GM23338 (cell line): ENCODE results near the gene CYP26B1. TPM values are rescaled to one million over a fixed set of nuclear protein-coding genes. Genes with fewer than 3 reads are reported as not detected.

ENCODE experiments used
- ATAC-seq: fragments of 200-7000 bp; cut with Tn5 transposase; 3 replicates; pipeline ENCODE4 v1.9.1; 2020
- DNase-seq: peaks from one replicate; pipeline ENCODE4 v3.0.0-alpha.2; 2015; ENCODE audit warnings: low spot score
- H2AFZ ChIP-seq: fragments of 200-600 bp; sonication (generic); 2 replicates; pipeline ENCODE4 v1.8.0; 2016; ENCODE audit warnings: antibody characterized with exemption, mild to moderate bottlenecking, moderate library complexity
- H3F3A ChIP-seq: fragments of 200-600 bp; sonication (generic); replicated peaks from 2 replicates; pipeline ENCODE4 v1.8.0; 2017; ENCODE audit warnings: antibody characterized with exemption, mixed run types, low read depth
- H3K27ac ChIP-seq: fragments of 200-600 bp; sonication (generic); 2 replicates; pipeline ENCODE4 v1.6.1; 2016; ENCODE audit warnings: low read depth
- H3K27me3 ChIP-seq: fragments of 200-600 bp; sonication (generic); 2 replicates; pipeline ENCODE4 v1.8.0; 2016; ENCODE audit warnings: mild to moderate bottlenecking, mixed run types, moderate library complexity; ENCODE audit not compliant: insufficient read depth
- H3K36me3 ChIP-seq: fragments of 200-600 bp; sonication (generic); 2 replicates; pipeline ENCODE4 v1.8.0; 2016; ENCODE audit warnings: mild to moderate bottlenecking; ENCODE audit not compliant: insufficient read depth
- H3K4me1 ChIP-seq: fragments of 200-600 bp; sonication (generic); 2 replicates; pipeline ENCODE4 v1.8.0; 2016; ENCODE audit warnings: mild to moderate bottlenecking, moderate library complexity; ENCODE audit not compliant: insufficient read depth
- H3K4me2 ChIP-seq: fragments of 200-600 bp; sonication (generic); 2 replicates; pipeline ENCODE4 v1.7.1; 2017; ENCODE audit warnings: mixed run types
- H3K4me3 ChIP-seq: fragments of 200-600 bp; sonication (generic); 2 replicates; pipeline ENCODE4 v1.6.1; 2016; ENCODE audit warnings: mixed run types
- H3K79me2 ChIP-seq: fragments of 200-600 bp; sonication (generic); replicated peaks from 2 replicates; pipeline ENCODE4 v1.8.0; 2017; ENCODE audit warnings: mild to moderate bottlenecking; ENCODE audit not compliant: insufficient read depth
- H3K9me2 ChIP-seq: fragments of 200-600 bp; sonication (generic); 2 replicates; pipeline ENCODE4 v1.8.0; 2017; ENCODE audit not compliant: insufficient read depth
- H4K20me1 ChIP-seq: fragments of 200-600 bp; sonication (generic); replicated peaks from 2 replicates; pipeline ENCODE4 v1.8.0; 2017; ENCODE audit warnings: mild to moderate bottlenecking; ENCODE audit not compliant: insufficient read depth
- H3K27ac Mint-ChIP-seq: 2 replicates; pipeline ENCODE4 v1.8.0; 2020; ENCODE audit warnings: inconsistent platforms, mild to moderate bottlenecking, moderate library complexity, mixed read lengths
- H3K27me3 Mint-ChIP-seq: 3 replicates; pipeline ENCODE4 v1.8.0; 2022; ENCODE audit warnings: low read depth, mild to moderate bottlenecking, moderate library complexity, mixed read lengths, inconsistent platforms; ENCODE audit not compliant: insufficient read depth, poor library complexity
- H3K36me3 Mint-ChIP-seq: 3 replicates; pipeline ENCODE4 v1.8.0; 2021; ENCODE audit warnings: low read depth, mild to moderate bottlenecking, inconsistent platforms, moderate library complexity, mixed read lengths
- H3K4me1 Mint-ChIP-seq: 3 replicates; pipeline ENCODE4 v1.8.0; 2020; ENCODE audit warnings: mild to moderate bottlenecking, inconsistent platforms, mixed read lengths
- H3K4me3 Mint-ChIP-seq: 3 replicates; pipeline ENCODE4 v1.8.0; 2021; ENCODE audit warnings: moderate library complexity, mild to moderate bottlenecking, inconsistent platforms, mixed read lengths
- H3K9me3 Mint-ChIP-seq: 3 replicates; pipeline ENCODE4 v1.8.0; 2020; ENCODE audit warnings: moderate library complexity, mild to moderate bottlenecking, inconsistent platforms, mixed read lengths
- CREB1 ChIP-seq: fragments of 250-450 bp; sonication (Bioruptor Pico); IDR thresholded peaks from 2 replicates; pipeline ENCODE4 v1.5.0; 2020; ENCODE audit warnings: low read depth, mild to moderate bottlenecking, moderate library complexity
- ETS1 ChIP-seq: IDR thresholded peaks from 2 replicates; pipeline ENCODE4 v1.6.1; 2016; ENCODE audit warnings: antibody characterized with exemption
- EZH2 ChIP-seq: fragments of 200-600 bp; sonication (generic); IDR thresholded peaks from one replicate; pipeline ENCODE4 v1.8.0; 2017; ENCODE audit warnings: antibody characterized with exemption, mild to moderate bottlenecking, low read depth; ENCODE audit not compliant: unreplicated experiment
- EZH2phosphoT487 ChIP-seq: fragments of 200-600 bp; sonication (generic); IDR thresholded peaks from one replicate; pipeline ENCODE4 v1.8.1; 2018; ENCODE audit warnings: antibody characterized with exemption; ENCODE audit not compliant: unreplicated experiment
- JUNB ChIP-seq: IDR thresholded peaks from one replicate; pipeline ENCODE4 v1.6.1; 2016; ENCODE audit warnings: antibody characterized with exemption; ENCODE audit not compliant: unreplicated experiment
- NANOG ChIP-seq: IDR thresholded peaks from 2 replicates; pipeline ENCODE4 v1.6.1; 2016; ENCODE audit warnings: antibody characterized with exemption, borderline replicate concordance
- POLR2AphosphoS5 ChIP-seq: IDR thresholded peaks from 2 replicates; pipeline ENCODE4 v1.6.1; 2016; ENCODE audit warnings: antibody characterized with exemption, low read depth
- REST ChIP-seq: IDR thresholded peaks from one replicate; pipeline ENCODE4 v1.6.1; 2018; ENCODE audit warnings: antibody characterized with exemption; ENCODE audit not compliant: unreplicated experiment
- STAT1 ChIP-seq: IDR thresholded peaks from one replicate; pipeline ENCODE4 v1.6.1; 2016; ENCODE audit warnings: antibody characterized with exemption; ENCODE audit not compliant: unreplicated experiment
- ZNF114 ChIP-seq: fragments of 250-450 bp; sonication (Bioruptor Pico); IDR thresholded peaks from 2 replicates; pipeline ENCODE4 v1.5.0; 2020; ENCODE audit warnings: mild to moderate bottlenecking, moderate library complexity
- ZNF331 ChIP-seq: fragments of 250-450 bp; sonication (Bioruptor Pico); IDR thresholded peaks from 2 replicates; pipeline ENCODE4 v1.5.0; 2020; ENCODE audit warnings: low read depth, mild to moderate bottlenecking, moderate library complexity
- ZNF462 ChIP-seq: fragments of 250-450 bp; sonication (Bioruptor Pico); IDR thresholded peaks from 2 replicates; pipeline ENCODE4 v1.5.0; 2020; ENCODE audit warnings: mild to moderate bottlenecking, moderate library complexity
- polyA plus RNA-seq: library from polyadenylated mRNA; unstranded; fragments of >200 nt; fragmentation: Nextera tagmentation; extraction: Ambion mirVana; gene quantifications from 2 replicates; pipeline ENCODE4 v1.2.1, GENCODE V29; 2016
- total RNA-seq: library from RNA; depleted of rRNA; stranded (reverse); fragments of >200 nt; shearing (Covaris generic); gene quantifications from 2 replicates; pipeline ENCODE4 v1.2.3, GENCODE V29; 2014
- TF ChIP-seq, protein P1 (sequence below), 2 experiments: fragments of 200-600 bp in 1 of 2; sonication (generic) in 1 of 2; conservative IDR thresholded peaks; 2 replicates each; pipeline versions ENCODE4 v1.5.1 to v1.6.1; 2016 to 2017; ENCODE audit warnings: antibody characterized with exemption in 2 of 2, low read depth in 2 of 2, mild to moderate bottlenecking in 2 of 2, moderate library complexity in 1 of 2

The CYP26B1 gene
- total and polyA plus RNA-seq, 2 experiments from 2014 or later: 0.05 to 0.31 TPM

DNA sequence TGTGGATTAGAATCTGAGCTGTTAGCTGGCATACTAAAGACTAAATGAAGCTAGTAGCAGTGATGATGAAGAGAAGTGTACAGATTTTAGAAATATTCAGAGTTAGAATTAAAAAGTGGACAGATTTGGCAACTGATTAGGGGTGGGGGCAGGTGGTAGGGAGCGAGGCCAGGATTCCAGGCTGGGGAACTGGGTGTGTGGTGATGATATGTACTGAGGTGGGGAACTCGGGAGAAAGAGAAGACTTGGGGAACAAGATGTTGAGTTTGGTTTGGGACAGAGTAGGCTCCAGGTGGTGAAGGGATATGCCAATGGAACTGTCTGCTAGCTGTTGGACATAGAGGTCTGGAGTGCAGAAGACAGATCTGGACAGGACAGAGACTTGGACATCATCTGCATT is 9.2 kb upstream of the CYP26B1 start:
- H3K36me3 ChIP-seq: no peaks in the 10 kb centered on the region
- peaks cover 11% of the 10 kb centered on the region; the same call in 1 of the 2 replicates for H3K27me3 ChIP-seq

More for the DNA sequence above, 9.2 kb upstream of the CYP26B1 start:
- Histone ChIP-seq H3K4me3 (no peak overlapping the region), H3K4me2 (no peak overlapping the region), H3K79me2 (no peaks in the 10 kb centered on the region), H4K20me1 (no peaks in the 10 kb centered on the region), H3K4me1 (no peaks in the 10 kb centered on the region), H3F3A (no peaks in the 10 kb centered on the region), H3K27ac (no peak overlapping the region), H3K9me2 (no peaks in the 10 kb centered on the region), H2AFZ (no peak overlapping the region)
- DNase-seq: no peak
- H3K4me3 Mint-ChIP-seq: no peak overlapping the region
- no peak for ATAC-seq
- no peaks in the 10 kb centered on the region for H3K36me3 Mint-ChIP-seq
- TF ChIP-seq STAT1 (no peak), EZH2phosphoT487 (no peak), EZH2 (no peak), REST (no peak), JUNB (no peak), ZNF331 (no peak), CREB1 (CRISPR knock-in tag) (no peak), ZNF462 (CRISPR knock-in tag) (no peak), NANOG (no peak), ZNF114 (CRISPR knock-in tag) (no peak), ETS1 (no peak), POLR2AphosphoS5 (no peak)
- TF ChIP-seq, protein P1, sequence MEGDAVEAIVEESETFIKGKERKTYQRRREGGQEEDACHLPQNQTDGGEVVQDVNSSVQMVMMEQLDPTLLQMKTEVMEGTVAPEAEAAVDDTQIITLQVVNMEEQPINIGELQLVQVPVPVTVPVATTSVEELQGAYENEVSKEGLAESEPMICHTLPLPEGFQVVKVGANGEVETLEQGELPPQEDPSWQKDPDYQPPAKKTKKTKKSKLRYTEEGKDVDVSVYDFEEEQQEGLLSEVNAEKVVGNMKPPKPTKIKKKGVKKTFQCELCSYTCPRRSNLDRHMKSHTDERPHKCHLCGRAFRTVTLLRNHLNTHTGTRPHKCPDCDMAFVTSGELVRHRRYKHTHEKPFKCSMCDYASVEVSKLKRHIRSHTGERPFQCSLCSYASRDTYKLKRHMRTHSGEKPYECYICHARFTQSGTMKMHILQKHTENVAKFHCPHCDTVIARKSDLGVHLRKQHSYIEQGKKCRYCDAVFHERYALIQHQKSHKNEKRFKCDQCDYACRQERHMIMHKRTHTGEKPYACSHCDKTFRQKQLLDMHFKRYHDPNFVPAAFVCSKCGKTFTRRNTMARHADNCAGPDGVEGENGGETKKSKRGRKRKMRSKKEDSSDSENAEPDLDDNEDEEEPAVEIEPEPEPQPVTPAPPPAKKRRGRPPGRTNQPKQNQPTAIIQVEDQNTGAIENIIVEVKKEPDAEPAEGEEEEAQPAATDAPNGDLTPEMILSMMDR (conservative IDR thresholded peaks at IDR 0.05; ENCODE audit: low read depth in 2 of 2): no peak
- H3K4me1 Mint-ChIP-seq: peaks cover 6% of the 10 kb centered on the region
- H3K27ac Mint-ChIP-seq: no peak overlapping the region
- H3K9me3 Mint-ChIP-seq: no peaks in the 10 kb centered on the region
- H3K27me3 Mint-ChIP-seq: peaks cover 14% of the 10 kb centered on the region
